GM21367 (cell line): ENCODE results near the gene ASXL2.
"Not testable (repeated sequence)": the region's sequence is repeated elsewhere in the genome, so short reads cannot be mapped to it uniquely, and the experiment has no call there.

ENCODE experiments used
- ATAC-seq: cut with Tn5 transposase; IDR thresholded peaks from one replicate; pipeline ENCODE4 v1.9.1; 2021; ENCODE audit not compliant: unreplicated experiment

The ASXL2 gene

GRCh38 chr2:25878361-25879132 is at the start of gene ASXL2:
ASXL2 (minus strand) TSS chr2:25878487; CDS start chr2:25878222, 265 bp downstream.
- peak; percentile 87 for ATAC-seq

GRCh38 chr2:25926984-25927756 is 48.9 kb upstream of the ASXL2 start:
- ATAC-seq: no peak

DNA sequence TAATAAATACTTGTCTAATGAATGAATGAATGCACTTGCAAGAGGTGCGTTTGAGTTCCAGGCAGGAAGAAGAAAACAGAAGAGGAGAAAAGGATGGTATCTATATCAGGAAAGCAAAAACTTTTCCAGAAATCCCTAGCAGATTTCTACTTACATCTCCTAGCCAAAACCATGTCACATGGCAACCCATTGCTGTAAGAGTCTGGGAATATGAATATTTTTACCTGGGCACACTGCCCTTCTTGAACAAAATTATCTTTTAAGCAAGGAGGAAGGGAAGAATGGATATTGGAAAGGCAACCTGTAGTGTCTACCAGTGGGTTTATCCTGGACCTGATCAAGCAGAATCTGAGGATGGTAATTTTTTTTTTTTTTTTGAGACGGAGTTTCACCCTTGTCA is 44.2 kb upstream of the ASXL2 start:
- no peak for ATAC-seq

GRCh38 chr2:25920786-25921415 is 42.6 kb upstream of the ASXL2 start:
- no peak for ATAC-seq

- no peak for ATAC-seq
These were observed 42.0 kb upstream of the ASXL2 start for GRCh38 chr2:25920336-25920735.

GRCh38 chr2:25917832-25918231 is 39.5 kb upstream of the ASXL2 start:
- no peak for ATAC-seq

DNA sequence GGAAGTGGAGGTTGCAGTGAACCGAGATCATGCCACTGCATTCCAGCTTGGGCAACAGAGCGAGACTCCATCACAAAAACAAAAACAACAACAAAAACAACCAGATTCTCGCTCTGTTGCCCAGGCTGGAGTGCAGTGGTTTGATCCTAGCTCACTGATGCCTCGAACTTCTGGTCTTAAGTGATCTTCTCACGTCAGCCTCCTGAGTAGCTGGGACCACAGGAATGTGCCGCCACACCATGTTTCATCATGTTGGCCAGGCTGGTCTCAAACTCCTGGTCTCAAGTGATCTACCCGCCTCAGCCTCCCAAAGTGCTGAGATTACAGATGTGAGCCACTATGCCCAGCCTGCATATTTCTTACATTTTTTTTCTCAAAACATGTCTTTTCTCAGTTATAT is 39.1 kb upstream of the ASXL2 start:
- ATAC-seq: not testable (repeated sequence)

DNA sequence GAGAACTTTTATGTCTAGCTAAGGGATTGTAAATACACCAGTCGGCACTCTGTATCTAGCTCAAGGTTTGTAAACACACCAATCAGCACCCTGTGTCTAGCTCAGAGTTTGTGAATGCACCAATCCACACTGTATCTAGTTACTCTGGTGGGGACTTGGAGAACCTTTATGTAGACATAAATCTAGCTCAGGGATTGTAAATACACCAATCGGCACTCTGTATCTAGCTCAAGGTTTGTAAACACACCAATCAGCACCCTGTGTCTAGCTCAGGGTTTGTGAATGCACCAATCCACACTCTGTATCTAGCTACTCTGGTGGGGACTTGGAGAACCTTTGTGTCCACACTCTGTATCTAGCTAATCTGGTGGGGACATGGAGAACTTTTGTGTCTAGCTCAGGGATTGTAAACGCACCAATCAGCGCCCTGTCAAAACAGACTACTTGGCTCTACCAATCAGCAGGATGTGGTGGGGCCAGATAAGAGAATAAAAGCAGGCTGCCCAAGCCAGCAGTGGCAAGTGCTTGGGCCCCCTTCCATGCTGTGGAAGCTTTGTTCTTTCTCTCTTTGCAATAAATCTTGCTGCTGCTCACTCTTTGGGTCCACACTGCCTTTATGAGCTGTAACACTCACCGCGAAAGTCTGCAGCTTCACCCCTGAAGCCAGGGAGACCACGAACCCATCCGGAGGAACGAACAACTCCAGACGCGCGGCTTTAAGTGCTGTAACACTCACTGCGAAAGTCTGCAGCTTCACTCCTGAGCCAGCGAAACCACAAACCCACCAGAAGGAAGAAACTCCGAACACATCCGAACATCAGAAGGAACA is 37.9 kb upstream of the ASXL2 start:
- ATAC-seq: not testable (repeated sequence)

- not testable (repeated sequence) for ATAC-seq
These were observed 37.1 kb upstream of the ASXL2 start for GRCh38 chr2:25915411-25915810.

- ATAC-seq: not testable (repeated sequence)
These were observed 35.3 kb upstream of the ASXL2 start for GRCh38 chr2:25913696-25913973.

- no peak for ATAC-seq
These were observed 34.8 kb upstream of the ASXL2 start for GRCh38 chr2:25912851-25913695.

- not testable (repeated sequence) for ATAC-seq
These were observed 31.3 kb upstream of the ASXL2 start for GRCh38 chr2:25909574-25909973.

DNA sequence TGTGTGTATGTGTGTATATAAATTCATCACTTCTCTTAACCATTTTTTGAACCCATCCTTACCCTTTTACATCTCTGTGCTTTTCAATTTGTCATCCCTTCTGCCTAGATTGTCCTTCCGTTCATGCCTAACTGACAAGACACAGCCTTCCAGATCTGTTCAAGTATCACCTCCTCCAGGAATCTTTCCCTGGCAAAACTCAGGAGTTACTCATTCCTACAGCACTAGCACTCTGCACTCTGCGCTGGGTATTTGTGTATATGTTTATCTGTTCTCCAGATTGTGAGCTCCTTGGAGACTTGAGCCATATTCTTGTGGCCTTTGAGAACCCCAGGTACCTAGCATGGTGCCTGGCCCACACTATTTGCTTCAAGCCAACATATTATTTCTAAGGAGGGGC is 26.8 kb upstream of the ASXL2 start:
- no peak for ATAC-seq

- ATAC-seq: no peak
These were observed 25.0 kb upstream of the ASXL2 start for GRCh38 chr2:25903216-25903776.

GRCh38 chr2:25899404-25899970 is 21.2 kb upstream of the ASXL2 start:
- no peak for ATAC-seq

GRCh38 chr2:25897506-25897905 is 19.2 kb upstream of the ASXL2 start:
- no peak for ATAC-seq

DNA sequence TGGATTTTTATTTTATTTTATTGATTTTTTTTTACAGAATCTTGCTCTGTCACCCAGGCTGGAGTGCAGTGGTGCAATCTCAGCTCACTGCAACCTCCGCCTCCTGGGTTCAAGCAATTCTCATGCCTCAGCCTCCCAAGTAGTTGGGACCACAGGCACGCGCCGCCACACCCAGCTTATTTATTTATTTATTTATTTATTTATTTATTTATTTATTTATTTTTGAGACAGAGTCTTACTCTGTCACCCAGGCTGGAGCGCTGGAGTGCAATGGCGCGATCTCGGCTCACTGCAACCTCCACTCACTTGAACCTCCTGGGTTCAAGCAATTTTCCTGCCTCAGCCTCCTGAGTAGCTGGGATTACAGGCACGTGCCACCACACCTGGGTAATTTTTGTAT is 18.0 kb upstream of the ASXL2 start:
- ATAC-seq: not testable (repeated sequence)

- ATAC-seq: no peak
These were observed 17.3 kb upstream of the ASXL2 start for GRCh38 chr2:25895610-25896009.

- no peak for ATAC-seq
These were observed 16.7 kb upstream of the ASXL2 start for GRCh38 chr2:25895018-25895417.
